K562 (cell line): Measurements from ENCODE around the gene ARHGEF35.

Experiments used
- BRD9 ChIP-seq: fragments of 450-650 bp; IDR thresholded peaks from 2 replicates; pipeline ENCODE4 v1.6.1; 2018; ENCODE audit warnings: low read depth; ENCODE audit not compliant: partially characterized antibody
- CBX5 ChIP-seq: IDR thresholded peaks from 2 replicates; pipeline ENCODE4 v1.6.1; 2014; ENCODE audit warnings: low read depth, borderline replicate concordance
- DPF2 ChIP-seq: fragments of 450-650 bp; IDR thresholded peaks from 2 replicates; pipeline ENCODE4 v1.6.1; 2016
- ETV6 ChIP-seq, 3 experiments: fragments of 150-350 bp in 1 of 3; sonication (generic) in 1 of 3; formaldehyde crosslinking in 1 of 3; IDR thresholded peaks; 2 replicates each; pipeline versions ENCODE4 v1.6.1 to v1.8.0; 2014 to 2022; ENCODE audit warnings: borderline replicate concordance in 2 of 3, low read depth in 2 of 3, antibody characterized with exemption in 1 of 3, low read length in 1 of 3, mild to moderate bottlenecking in 1 of 3, missing genetic modification reagents in 1 of 3
- EWSR1 ChIP-seq: fragments of 450-650 bp; IDR thresholded peaks from 2 replicates; pipeline ENCODE4 v1.6.1; 2018; ENCODE audit warnings: borderline replicate concordance, mild to moderate bottlenecking, low read depth, moderate library complexity; ENCODE audit not compliant: partially characterized antibody
- NBN ChIP-seq: fragments of 450-650 bp; IDR thresholded peaks from 2 replicates; pipeline ENCODE4 v1.6.1; 2016; ENCODE audit warnings: low read depth, mild to moderate bottlenecking
- NR1H2 ChIP-seq: sonication (generic); formaldehyde crosslinking; IDR thresholded peaks from 2 replicates; pipeline ENCODE4 v1.4.0; 2020; ENCODE audit warnings: mild to moderate bottlenecking, missing genetic modification reagents
- POLR2A ChIP-seq: fragments of 450-650 bp; conservative IDR thresholded peaks from 2 replicates; pipeline ENCODE4 v1.6.1; 2016
- SMC3 ChIP-seq: conservative IDR thresholded peaks from 2 replicates; pipeline ENCODE4 v1.6.1; 2011; ENCODE audit warnings: low read depth, low read length, improper control_type of control experiment; ENCODE audit not compliant: insufficient read depth
- ZNF274 ChIP-seq: IDR thresholded peaks from 2 replicates; pipeline ENCODE4 v1.6.1; 2011; ENCODE audit warnings: low read depth, mild to moderate bottlenecking, low read length, moderate library complexity, borderline replicate concordance
- TF ChIP-seq, protein P1 (sequence below), 2 experiments: fragments of 450-650 bp in 1 of 2; sonication (generic) in 1 of 2; formaldehyde crosslinking in 1 of 2; IDR thresholded peaks in 1 of 2; conservative IDR thresholded peaks in 1 of 2; 2 replicates each; pipeline versions ENCODE4 v1.6.1 to v1.8.1; 2016 to 2023; ENCODE audit warnings: mild to moderate bottlenecking in 2 of 2, moderate library complexity in 2 of 2, inconsistent platforms in 1 of 2, missing genetic modification reagents in 1 of 2
- TF ChIP-seq, protein P2 (sequence below): sonication (generic); IDR thresholded peaks from 2 replicates; pipeline ENCODE4 v1.6.1; 2016

DNA sequence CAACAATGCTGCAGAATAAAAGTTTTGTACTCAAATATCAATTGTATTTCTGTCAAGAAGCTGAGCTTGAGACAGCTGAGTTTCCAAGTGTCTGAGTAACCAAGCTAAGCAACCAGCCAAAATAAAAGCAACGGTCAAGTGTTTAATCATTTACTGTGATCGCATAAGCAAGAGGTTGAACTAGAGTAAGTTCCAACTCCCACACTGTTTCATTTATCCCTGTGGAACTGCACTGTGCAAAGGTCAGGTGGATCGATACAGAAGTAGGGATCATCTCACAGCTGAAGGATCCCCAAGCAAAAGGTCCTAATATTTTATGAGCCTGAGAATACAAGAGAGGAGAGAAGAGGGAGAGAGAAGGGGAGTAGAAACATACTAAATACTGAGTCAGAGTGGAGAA, 51.2 kb downstream of the ARHGEF35 start:
- TF ChIP-seq ETV6 (IDR thresholded peaks at IDR 0.05; ENCODE audit: borderline replicate concordance in 1 of 2, low read depth in 2 of 2, low read length in 1 of 2) (no peak), ETV6 (CRISPR knock-in tag; IDR thresholded peaks at IDR 0.05; ENCODE audit: borderline replicate concordance) (no peak), NR1H2 (CRISPR knock-in tag) (no peak), SMC3 (no peak), ZNF274 (no peak), CBX5 (no peak), NBN (no peak), EWSR1 (no peak), BRD9 (no peak), POLR2A (no peak), DPF2 (no peak)
- TF ChIP-seq, protein P1, sequence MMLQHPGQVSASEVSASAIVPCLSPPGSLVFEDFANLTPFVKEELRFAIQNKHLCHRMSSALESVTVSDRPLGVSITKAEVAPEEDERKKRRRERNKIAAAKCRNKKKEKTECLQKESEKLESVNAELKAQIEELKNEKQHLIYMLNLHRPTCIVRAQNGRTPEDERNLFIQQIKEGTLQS (IDR thresholded peaks at IDR 0.05): no peak
- TF ChIP-seq, protein P1 (CRISPR knock-in tag; conservative IDR thresholded peaks at IDR 0.05): no peak
- TF ChIP-seq, protein P2, sequence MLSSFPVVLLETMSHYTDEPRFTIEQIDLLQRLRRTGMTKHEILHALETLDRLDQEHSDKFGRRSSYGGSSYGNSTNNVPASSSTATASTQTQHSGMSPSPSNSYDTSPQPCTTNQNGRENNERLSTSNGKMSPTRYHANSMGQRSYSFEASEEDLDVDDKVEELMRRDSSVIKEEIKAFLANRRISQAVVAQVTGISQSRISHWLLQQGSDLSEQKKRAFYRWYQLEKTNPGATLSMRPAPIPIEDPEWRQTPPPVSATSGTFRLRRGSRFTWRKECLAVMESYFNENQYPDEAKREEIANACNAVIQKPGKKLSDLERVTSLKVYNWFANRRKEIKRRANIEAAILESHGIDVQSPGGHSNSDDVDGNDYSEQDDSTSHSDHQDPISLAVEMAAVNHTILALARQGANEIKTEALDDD: no peak
